Nephron progenitor cell (in vitro differentiated cells): ENCODE measurements around the gene IGF2R.
"Not testable (repeated sequence)": the region's sequence is repeated elsewhere in the genome, so short reads cannot be mapped to it uniquely, and the experiment has no call there.

Source experiments
- DNase-seq: peaks from one replicate; pipeline ENCODE4 v3.0.0; 2021
- H3K27ac Mint-ChIP-seq: 2 replicates; pipeline ENCODE4 v1.8.0; 2021; ENCODE audit warnings: mild to moderate bottlenecking, moderate library complexity, mixed read lengths
- H3K27me3 Mint-ChIP-seq: 2 replicates; pipeline ENCODE4 v1.8.0; 2021; ENCODE audit warnings: mild to moderate bottlenecking, low read depth, mixed read lengths; ENCODE audit not compliant: poor library complexity
- H3K36me3 Mint-ChIP-seq: 2 replicates; pipeline ENCODE4 v1.8.0; 2021; ENCODE audit warnings: low read depth, mixed read lengths
- H3K4me1 Mint-ChIP-seq: 2 replicates; pipeline ENCODE4 v1.8.0; 2021; ENCODE audit warnings: mixed read lengths
- H3K4me3 Mint-ChIP-seq: 2 replicates; pipeline ENCODE4 v1.8.0; 2021; ENCODE audit warnings: mild to moderate bottlenecking, moderate library complexity, mixed read lengths
- H3K9me3 Mint-ChIP-seq: 2 replicates; pipeline ENCODE4 v1.8.0; 2021; ENCODE audit warnings: mild to moderate bottlenecking, moderate library complexity, mixed read lengths
- CTCF ChIP-seq: fragments of 200-600 bp; sonication (generic); IDR thresholded peaks from 2 replicates; pipeline ENCODE4 v1.5.0; 2021; ENCODE audit warnings: antibody characterized with exemption

Gene IGF2R

GRCh38 chr6:160108077-160108476 is 139.2 kb downstream of the IGF2R start:
- no peaks in the 10 kb centered on the region for H3K9me3 Mint-ChIP-seq
- no peak for TF ChIP-seq CTCF
- H3K27ac Mint-ChIP-seq: peak overlapping the region; percentile 29
- H3K27me3 Mint-ChIP-seq: no peaks in the 10 kb centered on the region
- no peak for DNase-seq
- no peak overlapping the region for H3K4me3 Mint-ChIP-seq
- peaks cover 8% of the 10 kb centered on the region for H3K4me1 Mint-ChIP-seq
- peaks cover 51% of the 10 kb centered on the region for H3K36me3 Mint-ChIP-seq

DNA sequence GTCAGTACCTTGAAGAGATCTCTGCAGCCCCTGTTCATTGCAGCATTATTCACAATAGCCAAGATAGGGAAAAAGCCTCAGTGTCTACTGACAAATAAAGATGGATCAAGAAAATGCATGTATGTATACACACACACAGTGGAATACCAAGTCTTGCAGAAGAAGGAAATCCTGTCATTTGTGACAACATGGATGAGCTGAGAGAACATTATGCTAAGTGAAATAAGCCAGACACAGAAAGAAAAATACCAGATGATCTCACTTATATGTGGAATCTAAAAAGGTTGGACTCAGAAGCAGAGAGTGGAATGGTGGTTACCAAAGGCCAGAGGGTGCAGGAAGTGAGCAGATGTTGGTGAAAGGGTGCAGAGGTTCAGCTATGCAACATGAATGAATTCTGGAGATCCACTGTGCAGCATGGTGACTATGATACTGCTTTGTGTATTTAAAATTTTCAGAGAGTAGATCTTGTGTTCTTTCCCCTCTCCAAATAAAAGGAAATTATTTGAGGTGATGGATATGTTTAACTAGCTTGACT is 141.8 kb downstream of the IGF2R start:
- Mint-ChIP-seq H3K4me3 (no peak overlapping the region), H3K27ac (peak overlapping the region; percentile 36), H3K9me3 (peaks cover 6% of the 10 kb centered on the region), H3K27me3 (peaks cover 3% of the 10 kb centered on the region), H3K36me3 (peaks cover 44% of the 10 kb centered on the region), H3K4me1 (peaks cover 11% of the 10 kb centered on the region)
- no peak for TF ChIP-seq CTCF
- DNase-seq: no peak

GRCh38 chr6:160111806-160112205 is 142.9 kb downstream of the IGF2R start:
- TF ChIP-seq CTCF: no peak
- DNase-seq: no peak
- H3K4me1 Mint-ChIP-seq: peaks cover 7% of the 10 kb centered on the region
- H3K36me3 Mint-ChIP-seq: peaks cover 34% of the 10 kb centered on the region
- peaks cover 6% of the 10 kb centered on the region for H3K9me3 Mint-ChIP-seq
- peaks cover 3% of the 10 kb centered on the region for H3K27me3 Mint-ChIP-seq
- no peak overlapping the region for H3K4me3 Mint-ChIP-seq
- peak overlapping the region; percentile 60 for H3K27ac Mint-ChIP-seq

- no peak for DNase-seq
- no peak overlapping the region for H3K4me3 Mint-ChIP-seq
- no peak for TF ChIP-seq CTCF
- peaks cover 33% of the 10 kb centered on the region for H3K36me3 Mint-ChIP-seq
- peaks cover 8% of the 10 kb centered on the region for H3K9me3 Mint-ChIP-seq
- H3K4me1 Mint-ChIP-seq: peaks cover 4% of the 10 kb centered on the region
- H3K27me3 Mint-ChIP-seq: peaks cover 3% of the 10 kb centered on the region
- H3K27ac Mint-ChIP-seq: peak overlapping the region; percentile 19
These were observed 143.9 kb downstream of the IGF2R start for GRCh38 chr6:160112628-160113299.

DNA sequence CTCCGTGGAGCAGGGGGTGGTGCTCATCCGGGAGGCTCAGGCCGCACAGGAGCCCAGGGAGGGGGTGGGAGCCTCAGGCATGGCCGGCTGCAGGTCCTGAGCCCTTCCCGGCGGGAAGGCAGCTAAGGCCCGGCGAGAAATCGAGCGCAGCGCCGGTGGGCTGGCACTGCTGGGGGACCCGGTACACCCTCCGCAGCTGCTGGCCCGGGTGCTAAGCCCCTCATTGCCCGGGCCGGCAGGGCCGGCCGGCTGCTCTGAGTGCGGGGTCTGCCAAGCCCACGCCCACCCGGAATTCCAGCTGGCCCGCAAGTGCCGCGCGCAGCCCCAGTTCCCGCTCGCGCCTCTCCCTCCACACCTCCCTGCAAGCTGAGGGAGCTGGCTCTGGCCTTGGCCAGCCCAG is 145.7 kb downstream of the IGF2R start:
- H3K27me3 Mint-ChIP-seq, H3K4me3 Mint-ChIP-seq, DNase-seq, H3K9me3 Mint-ChIP-seq, H3K4me1 Mint-ChIP-seq, H3K27ac Mint-ChIP-seq: not testable (repeated sequence)
- H3K36me3 Mint-ChIP-seq: peaks cover 42% of the 10 kb centered on the region

- no peak for DNase-seq
- peaks cover 4% of the 10 kb centered on the region for H3K4me1 Mint-ChIP-seq
These were observed 146.5 kb downstream of the IGF2R start for GRCh38 chr6:160115421-160115820.

More at GRCh38 chr6:160115421-160115820, 146.5 kb downstream of the IGF2R start:
- Mint-ChIP-seq H3K4me3 (no peak overlapping the region), H3K9me3 (peaks cover 10% of the 10 kb centered on the region), H3K27ac (peak overlapping the region; percentile 64), H3K36me3 (peaks cover 38% of the 10 kb centered on the region), H3K27me3 (peaks cover 3% of the 10 kb centered on the region)
- no peak for TF ChIP-seq CTCF
